GM21723 (cell line): ENCODE measurements around the gene LY86.
"Not testable (repeated sequence)": the region's sequence is repeated elsewhere in the genome, so short reads cannot be mapped to it uniquely, and the experiment has no call there.

Experiments
- ATAC-seq: cut with Tn5 transposase; IDR thresholded peaks from one replicate; pipeline ENCODE4 v1.9.1; 2021; ENCODE audit warnings: mild to moderate bottlenecking, moderate library complexity; ENCODE audit not compliant: unreplicated experiment

Gene LY86

GRCh38 chr6:6650839-6651238 is 62.3 kb downstream of the LY86 start:
- no peak for ATAC-seq

DNA sequence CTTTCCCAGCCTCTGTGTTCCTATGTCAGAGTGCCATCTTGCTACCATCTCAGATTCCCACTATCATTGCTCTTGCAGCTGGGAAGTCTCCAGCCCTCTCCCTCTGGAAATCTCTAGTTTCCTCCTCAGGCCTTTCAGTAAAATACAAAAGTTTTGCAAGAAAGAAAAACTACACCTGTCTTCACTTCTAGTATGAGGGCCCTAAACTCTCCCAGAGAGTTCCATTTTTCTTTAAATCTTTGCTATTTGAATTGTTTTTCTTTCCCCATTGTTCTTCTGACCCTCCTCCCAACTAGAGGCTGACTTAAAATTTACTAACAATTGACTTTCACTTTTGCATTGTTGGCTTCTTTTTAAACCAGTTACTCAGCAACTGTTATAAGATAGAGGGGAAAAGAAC is 62.8 kb downstream of the LY86 start:
- no peak for ATAC-seq

- ATAC-seq = no peak
Measured at GRCh38 chr6:6652932-6653331, 64.4 kb downstream of the LY86 start.

DNA sequence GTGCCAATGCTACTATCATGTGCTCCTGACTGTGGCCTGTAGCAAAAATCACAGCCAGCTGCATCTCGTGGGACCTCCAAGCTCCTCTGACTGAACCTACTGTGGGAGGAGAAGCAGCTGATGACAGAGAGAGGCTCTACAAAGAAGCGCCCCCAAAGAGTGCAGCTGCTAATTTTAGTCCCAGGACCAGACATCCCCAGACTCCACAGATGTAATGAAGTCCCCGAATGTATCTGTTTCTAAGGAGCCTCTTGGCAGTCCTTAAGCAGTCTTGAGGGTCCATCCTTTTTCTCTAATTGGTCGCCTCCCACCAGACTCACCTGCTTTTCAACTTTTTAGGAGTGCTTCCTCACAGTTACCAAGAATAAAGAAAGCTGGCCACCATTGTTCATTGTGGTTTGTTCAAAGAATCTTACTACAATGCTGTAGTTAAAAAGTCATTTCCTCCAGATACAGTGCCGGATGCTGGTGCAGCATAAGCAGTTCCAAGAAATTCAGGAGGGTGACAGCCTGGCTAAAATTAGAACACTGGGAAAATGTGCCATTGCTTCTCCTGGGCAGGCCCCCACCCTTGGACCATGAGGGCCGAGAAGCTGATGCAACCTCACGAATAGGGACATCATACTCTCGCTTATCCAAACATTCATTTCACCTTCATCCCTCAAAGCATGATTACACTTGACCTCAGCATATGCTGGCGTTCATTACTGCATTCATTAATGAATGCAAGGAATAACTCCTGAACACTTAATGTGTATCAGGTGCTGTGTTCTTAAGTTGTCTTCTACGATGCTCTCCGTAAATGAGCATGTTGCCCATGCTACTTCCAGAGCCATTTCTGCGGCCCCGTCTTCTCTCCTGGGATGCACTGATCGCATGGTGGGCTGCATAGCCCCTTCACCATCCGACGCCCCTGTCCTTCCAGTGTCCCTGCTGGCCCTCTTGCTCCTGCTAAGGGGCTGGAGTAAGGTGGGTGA is 66.4 kb downstream of the LY86 start:
- no peak for ATAC-seq

DNA sequence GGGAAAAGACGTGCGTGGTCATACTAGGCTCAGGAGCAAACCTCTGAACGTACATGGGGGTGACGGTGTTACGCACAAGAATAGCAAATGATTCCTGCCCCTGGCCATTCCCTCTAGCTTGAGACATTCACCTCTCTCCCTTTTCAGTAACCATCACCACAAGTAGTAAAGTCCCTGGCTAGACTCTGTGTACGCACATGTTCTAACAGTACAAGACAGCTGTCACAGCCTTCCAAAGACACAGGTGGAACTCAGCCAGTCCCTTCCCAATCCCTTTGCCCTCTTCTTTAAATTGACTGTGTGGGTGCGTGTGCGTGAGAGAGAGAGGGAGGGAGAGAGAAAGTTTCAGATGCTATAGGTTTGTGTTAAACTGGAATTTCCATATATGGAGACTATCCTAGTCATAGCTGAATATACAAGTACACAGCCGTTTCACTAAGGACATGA is 67.3 kb downstream of the LY86 start:
- ATAC-seq = no peak

DNA sequence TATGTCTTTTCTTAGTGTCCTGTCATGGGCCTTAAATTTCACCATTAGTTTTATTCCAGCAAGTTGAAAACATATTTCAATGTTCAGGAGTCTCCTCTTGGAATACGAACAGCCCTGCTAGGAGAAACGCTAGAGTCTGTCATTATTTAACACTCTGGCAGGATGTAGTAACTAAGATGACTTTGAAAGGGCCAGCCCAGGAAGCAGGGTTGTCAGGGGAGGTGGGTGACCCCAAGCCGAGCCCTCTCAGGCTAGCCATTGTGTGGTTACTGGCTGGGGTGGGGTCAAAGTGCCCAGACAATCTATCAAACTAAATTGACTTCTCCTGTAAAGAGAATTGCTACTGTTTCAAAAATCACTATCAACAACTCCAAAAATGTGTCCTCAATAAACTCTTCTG is 67.8 kb downstream of the LY86 start:
- ATAC-seq = no peak

- ATAC-seq = no peak
Measured at GRCh38 chr6:6657085-6657819, 68.7 kb downstream of the LY86 start.

DNA sequence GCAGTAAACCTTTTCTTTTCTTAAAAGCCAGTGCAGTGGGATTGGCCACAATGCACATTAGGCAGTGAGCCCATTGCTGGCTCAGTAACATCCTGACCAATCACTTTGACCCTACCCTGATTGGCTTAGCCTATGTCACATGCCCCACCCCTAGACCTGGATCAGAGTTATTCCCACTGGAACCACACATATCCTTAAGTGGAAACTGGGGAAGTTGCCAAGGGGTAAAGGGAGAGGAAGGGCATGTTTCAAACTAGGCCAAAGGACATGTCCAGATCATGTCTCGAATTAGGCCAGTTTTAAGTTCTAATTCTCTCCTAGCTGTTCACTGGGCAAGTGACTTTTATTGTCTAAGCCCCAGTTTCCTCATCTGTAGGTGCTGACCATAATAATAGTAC is 69.3 kb downstream of the LY86 start:
- ATAC-seq = no peak

- peak; percentile 66 for ATAC-seq
Measured at GRCh38 chr6:6659600-6660327, 71.2 kb downstream of the LY86 start.

DNA sequence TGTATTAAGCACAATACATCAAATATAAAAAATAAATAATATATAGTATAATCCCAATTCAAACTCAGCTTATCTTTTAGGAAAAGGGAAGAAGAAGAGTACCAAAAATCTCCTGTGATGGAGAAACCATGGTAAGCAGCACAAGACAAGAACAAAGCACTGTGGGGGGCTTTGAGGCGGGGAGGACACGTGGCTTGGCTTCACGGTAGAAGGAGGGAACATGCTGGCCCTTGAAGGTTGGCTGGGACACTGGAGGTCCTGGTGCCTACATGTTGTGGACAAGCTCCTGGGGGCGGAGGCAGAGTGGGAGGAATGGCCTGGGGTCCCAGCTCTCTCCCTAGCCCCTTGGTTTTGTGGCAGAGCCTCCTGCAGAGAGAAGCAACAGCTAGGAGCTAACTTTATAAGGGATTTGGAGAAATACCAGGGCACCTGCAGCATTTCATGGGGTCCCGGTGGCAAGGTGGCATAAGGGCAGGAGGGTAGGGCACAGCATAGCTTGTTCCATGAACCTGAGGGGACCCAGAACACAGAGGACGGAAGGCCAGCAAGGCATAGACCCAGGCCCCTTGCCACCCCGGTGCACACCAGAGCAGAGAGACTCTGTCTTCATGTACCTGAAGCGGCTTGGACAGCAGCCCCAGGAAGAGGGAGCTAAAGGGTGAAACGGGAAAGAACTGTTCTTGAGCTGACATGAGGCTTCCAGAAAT is 72.0 kb downstream of the LY86 start:
- ATAC-seq = no peak

DNA sequence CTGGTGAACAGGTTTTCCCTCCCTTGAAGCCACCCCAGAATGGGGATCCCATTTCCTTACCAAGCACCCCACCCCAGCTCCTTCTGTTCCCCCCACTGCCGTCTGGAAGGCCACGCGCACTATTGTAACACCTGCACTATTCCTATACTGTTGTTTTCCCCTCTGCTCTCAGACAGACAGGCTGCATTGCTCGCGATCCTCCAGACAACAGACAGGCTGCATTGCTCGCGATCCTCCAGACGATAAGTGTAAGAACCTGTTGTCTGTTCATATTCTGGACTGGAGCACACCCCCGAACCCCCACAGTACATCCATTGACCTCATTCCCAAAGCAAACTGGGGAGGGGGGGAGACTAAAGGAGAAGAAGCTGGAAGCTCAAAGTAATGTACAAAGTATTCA is 72.7 kb downstream of the LY86 start:
- ATAC-seq = no peak

- ATAC-seq = no peak
Measured at GRCh38 chr6:6661684-6662083, 73.2 kb downstream of the LY86 start.

- no peak for ATAC-seq
Measured at GRCh38 chr6:6663421-6664135, 75.1 kb downstream of the LY86 start.

- ATAC-seq = no peak
Measured at GRCh38 chr6:6665555-6666243, 77.2 kb downstream of the LY86 start.

DNA sequence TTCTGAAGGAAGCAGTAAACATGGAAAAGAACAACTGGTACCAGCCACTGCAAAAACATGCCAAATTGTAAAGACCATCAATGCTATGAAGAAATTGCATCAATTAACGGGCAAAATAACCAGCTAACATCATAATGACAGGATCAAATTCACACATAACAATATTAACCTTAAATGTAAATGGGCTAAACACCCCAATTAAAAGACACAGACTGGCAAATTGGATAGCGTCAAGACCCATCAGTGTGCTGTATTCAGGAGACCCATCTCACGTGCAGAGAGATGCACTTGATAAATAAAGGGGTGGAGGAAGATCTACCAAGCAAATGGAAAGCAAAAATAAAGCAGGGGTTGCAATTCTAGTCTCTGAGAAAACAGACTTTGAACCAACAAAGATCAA is 81.6 kb downstream of the LY86 start:
- not testable (repeated sequence) for ATAC-seq

GRCh38 chr6:6674872-6675271 is 86.4 kb downstream of the LY86 start:
- ATAC-seq = no peak

- peak; percentile 70 for ATAC-seq
Measured at GRCh38 chr6:6676910-6677441, 88.5 kb downstream of the LY86 start.

GRCh38 chr6:6678185-6678671 is 89.7 kb downstream of the LY86 start:
- ATAC-seq = no peak

DNA sequence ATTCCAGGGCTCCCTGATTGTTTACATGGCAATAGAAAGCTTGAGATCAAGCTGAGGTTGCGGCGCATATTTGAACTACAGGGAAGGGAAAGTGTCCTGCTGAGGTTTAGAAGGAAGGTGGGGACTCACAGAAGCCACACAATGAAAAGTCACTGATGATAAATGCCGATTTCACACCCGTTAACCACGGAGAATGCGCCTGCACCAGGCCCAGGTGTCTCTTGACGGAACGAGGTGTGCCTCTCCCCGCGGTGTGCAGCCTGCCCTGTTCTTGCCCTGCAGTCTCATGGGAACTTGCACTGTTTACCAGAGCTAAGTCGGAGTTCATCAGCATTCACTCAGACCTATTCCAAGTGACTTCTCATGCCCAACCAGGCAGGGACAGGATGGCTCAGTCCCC is 90.3 kb downstream of the LY86 start:
- no peak for ATAC-seq
